Lower lobe of right lung (tissue), 2 donors: ENCODE data around the gene S1PR4. TPM values are rescaled to one million over a fixed set of nuclear protein-coding genes. Genes with fewer than 3 reads are reported as not detected.
"Not testable (repeated sequence)": the region's sequence is repeated elsewhere in the genome, so short reads cannot be mapped to it uniquely, and the experiment has no call there.

Source experiments
- ATAC-seq, 2 donors: fragments of 200-7000 bp; cut with Tn5 transposase; one replicate each; pipeline ENCODE4 v1.9.1; 2020 to 2022; ENCODE audit warnings: mild to moderate bottlenecking in 2 of 2, moderate library complexity in 2 of 2
- DNase-seq: peaks from one replicate; pipeline ENCODE4 v3.0.0-alpha.2; 2020
- H3K27ac ChIP-seq: fragments of 200-600 bp; one replicate; pipeline ENCODE4 v1.8.0; 2022
- H3K27me3 ChIP-seq: fragments of 200-600 bp; one replicate; pipeline ENCODE4 v1.8.0; 2022; ENCODE audit warnings: low read depth
- H3K36me3 ChIP-seq: fragments of 200-600 bp; one replicate; pipeline ENCODE4 v1.8.0; 2022; ENCODE audit warnings: mild to moderate bottlenecking
- H3K4me1 ChIP-seq: fragments of 200-600 bp; one replicate; pipeline ENCODE4 v1.8.0; 2022
- H3K4me3 ChIP-seq: fragments of 200-600 bp; one replicate; pipeline ENCODE4 v1.8.0; 2022; ENCODE audit warnings: mild to moderate bottlenecking
- H3K9me3 ChIP-seq: fragments of 200-600 bp; one replicate; pipeline ENCODE4 v1.8.0; 2022
- CTCF ChIP-seq: fragments of 200-600 bp; IDR thresholded peaks from one replicate; pipeline ENCODE4 v1.8.0; 2022; ENCODE audit warnings: antibody characterized with exemption, mild to moderate bottlenecking
- intact Hi-C: fragments of 100-400 bp; cut with DNase I; formaldehyde crosslinking; loops from one replicate; pipeline ENCODE4 v1.11.0; 2022
- total RNA-seq: library from RNA; stranded (reverse); fragmentation: NEBNext Ultra II Directional; extraction: Animal tissue kit (Norgen Biotek cat#: 25700); gene quantifications from one replicate; pipeline ENCODE4 v1.2.1, GENCODE V29; 2021
- donor health status: DM: no; HTN: yes; CAD: no; lungs with severe emphysema.

The S1PR4 gene
- total RNA-seq, 1 donor from 2014 or later = 35.7 TPM

GRCh38 chr19:3196933-3197205, 18.3 kb downstream of the S1PR4 start:
- H3K27ac ChIP-seq = no peak overlapping the region
- no peaks in the 10 kb centered on the region for H3K4me1 ChIP-seq
- intact Hi-C loops = no loop called here
- DNase-seq (no peak), ATAC-seq (no peak)
- no peak overlapping the region for H3K4me3 ChIP-seq
- peaks cover 54% of the 10 kb centered on the region for H3K36me3 ChIP-seq
- no peak for TF ChIP-seq CTCF
- no peaks in the 10 kb centered on the region for H3K9me3 ChIP-seq
- H3K27me3 ChIP-seq = no peaks in the 10 kb centered on the region

DNA sequence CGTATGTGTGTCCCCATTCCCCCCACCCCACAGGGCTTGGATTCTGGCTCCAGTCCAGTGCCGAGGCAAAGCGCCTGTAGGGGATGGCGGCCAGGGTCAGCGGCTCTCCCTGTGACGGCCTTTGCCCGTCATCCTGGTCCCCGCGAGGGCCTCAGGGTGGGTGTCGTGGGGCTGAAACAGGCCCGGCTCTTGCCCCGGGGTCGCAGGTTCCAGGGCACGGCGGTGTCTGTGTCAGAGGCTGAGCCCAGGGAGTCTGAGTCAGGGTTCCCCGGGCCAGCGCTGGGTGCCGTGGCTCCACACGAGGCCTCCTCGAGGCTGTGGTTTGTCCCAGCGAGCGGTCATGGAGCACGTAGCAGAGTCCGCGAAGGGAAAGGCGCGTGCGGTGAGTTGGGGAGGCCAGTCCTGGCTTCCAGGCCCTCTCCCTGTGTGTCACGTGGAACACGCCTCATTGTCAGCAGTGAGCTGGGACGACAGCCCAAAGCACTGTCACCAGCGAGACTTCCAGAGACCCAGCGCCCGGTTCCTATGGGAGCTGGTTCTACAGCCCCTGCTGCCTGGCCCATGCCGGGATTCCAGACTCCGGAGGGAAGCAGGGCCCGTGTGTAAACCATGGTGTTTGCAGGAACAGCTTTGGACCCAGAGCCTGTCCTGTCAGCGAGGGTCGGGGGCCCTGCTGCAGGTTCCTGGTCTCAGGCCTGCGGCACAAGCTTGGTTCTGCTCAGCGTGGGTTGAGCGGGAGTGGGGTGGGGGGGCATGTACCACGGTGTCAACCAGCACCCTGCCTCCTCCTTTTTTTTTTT, 20.5 kb downstream of the S1PR4 start:
- Histone ChIP-seq H3K4me1 (no peaks in the 10 kb centered on the region), H3K27me3 (no peaks in the 10 kb centered on the region), H3K4me3 (no peak overlapping the region), H3K9me3 (no peaks in the 10 kb centered on the region), H3K36me3 (peaks cover 53% of the 10 kb centered on the region), H3K27ac (no peak overlapping the region)
- ATAC-seq = no peak
- no peak for DNase-seq
- intact Hi-C loops = no loop called here
- TF ChIP-seq CTCF = no peak

DNA sequence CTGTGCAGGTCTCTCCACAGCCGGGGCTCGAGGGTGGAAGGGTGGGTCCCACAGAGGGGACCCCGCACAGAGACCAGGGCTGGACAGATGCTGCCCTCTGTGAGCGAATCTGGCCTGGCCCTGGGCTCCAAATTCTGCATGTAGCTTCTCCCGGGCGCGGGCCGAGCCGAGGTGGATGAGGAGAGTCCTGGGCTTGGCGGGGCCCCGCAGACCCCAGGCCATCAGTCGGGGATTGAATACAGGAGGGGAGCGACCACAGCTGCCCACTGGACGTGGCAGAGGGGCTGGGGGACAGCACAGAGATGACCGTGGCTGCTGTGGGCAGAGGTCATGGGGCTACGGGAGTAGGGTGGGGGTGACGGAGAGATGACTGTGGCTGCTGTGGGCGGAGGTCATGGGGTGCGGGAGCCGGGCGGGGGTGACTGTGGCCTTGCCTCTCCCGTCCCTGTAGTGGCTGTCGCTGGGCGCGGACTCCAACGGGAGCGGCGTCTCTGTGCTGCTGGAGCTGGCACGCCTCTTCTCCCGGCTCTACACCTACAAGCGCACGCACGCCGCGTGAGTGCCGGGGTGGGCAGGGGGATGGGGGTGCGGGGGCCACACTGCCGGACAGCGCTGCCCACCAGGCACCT, 22.6 kb downstream of the S1PR4 start:
- no peak for TF ChIP-seq CTCF
- Histone ChIP-seq H3K4me1 (no peaks in the 10 kb centered on the region), H3K9me3 (no peaks in the 10 kb centered on the region), H3K36me3 (peaks cover 66% of the 10 kb centered on the region), H3K27me3 (no peaks in the 10 kb centered on the region), H3K27ac (no peak overlapping the region), H3K4me3 (no peak overlapping the region)
- ATAC-seq = no peak
- intact Hi-C loops = no loop called here
- no peak for DNase-seq

DNA sequence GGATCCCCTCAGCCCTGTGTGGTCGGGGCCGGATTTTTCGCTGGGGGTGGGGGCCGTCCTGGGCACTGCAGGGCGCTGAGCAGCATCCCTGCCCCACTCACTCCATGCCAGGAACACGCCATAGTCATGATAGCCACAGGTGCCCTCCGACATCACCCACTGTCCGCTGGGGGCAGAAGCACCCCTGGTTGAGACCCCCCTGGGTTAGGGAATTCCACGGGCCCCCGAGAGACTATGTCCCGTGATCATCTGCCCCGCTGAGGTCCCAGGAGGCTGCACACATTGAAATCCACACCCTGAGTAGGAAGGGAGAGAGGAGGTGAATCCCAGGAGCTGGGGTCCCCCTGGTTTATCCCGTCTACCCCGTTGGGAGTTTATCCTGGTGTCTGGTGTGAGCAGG, 23.3 kb downstream of the S1PR4 start:
- Histone ChIP-seq H3K4me1 (no peaks in the 10 kb centered on the region), H3K27me3 (no peaks in the 10 kb centered on the region), H3K4me3 (no peak overlapping the region), H3K36me3 (peaks cover 66% of the 10 kb centered on the region), H3K9me3 (no peaks in the 10 kb centered on the region), H3K27ac (no peak overlapping the region)
- no peak for ATAC-seq
- TF ChIP-seq CTCF = no peak
- intact Hi-C loops = no loop called here
- no peak for DNase-seq

DNA sequence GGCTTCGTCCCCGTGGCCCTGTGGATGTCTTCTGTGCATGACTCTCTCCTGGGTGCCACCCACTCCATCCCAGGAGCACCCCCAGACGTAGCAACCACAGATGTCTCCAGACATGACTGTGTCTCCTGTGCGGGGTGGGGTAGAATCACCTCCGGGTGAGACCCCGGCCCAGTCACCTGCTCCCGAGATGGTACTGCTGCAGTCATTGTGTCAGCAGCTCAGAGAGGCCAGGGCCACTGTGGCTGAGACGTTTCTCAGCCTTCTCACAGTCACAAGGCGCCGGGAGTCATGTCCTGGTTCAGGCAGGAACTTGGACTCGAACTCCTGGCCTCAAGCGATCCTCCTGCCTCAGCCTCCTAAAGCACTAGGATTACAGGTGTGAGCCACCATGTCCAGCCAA, 23.8 kb downstream of the S1PR4 start:
- Histone ChIP-seq H3K9me3 (no peaks in the 10 kb centered on the region), H3K4me1 (no peaks in the 10 kb centered on the region), H3K27me3 (no peaks in the 10 kb centered on the region), H3K4me3 (no peak overlapping the region), H3K27ac (no peak overlapping the region), H3K36me3 (peaks cover 69% of the 10 kb centered on the region)
- no peak for TF ChIP-seq CTCF
- DNase-seq (no peak), ATAC-seq (no peak)
- intact Hi-C loops = no loop called here

GRCh38 chr19:3202895-3203294, 24.3 kb downstream of the S1PR4 start:
- H3K27ac ChIP-seq, H3K27me3 ChIP-seq, ATAC-seq, DNase-seq, H3K4me3 ChIP-seq, intact Hi-C loops, H3K9me3 ChIP-seq, H3K4me1 ChIP-seq: not testable (repeated sequence)
- peaks cover 75% of the 10 kb centered on the region for H3K36me3 ChIP-seq
